HG03457 (cell line): ENCODE data around the gene VMAC.

ENCODE experiments used
- ATAC-seq: cut with Tn5 transposase; IDR thresholded peaks from one replicate; pipeline ENCODE4 v1.9.1; 2021; ENCODE audit warnings: moderate number of reproducible peaks; ENCODE audit not compliant: unreplicated experiment

VMAC gene

DNA sequence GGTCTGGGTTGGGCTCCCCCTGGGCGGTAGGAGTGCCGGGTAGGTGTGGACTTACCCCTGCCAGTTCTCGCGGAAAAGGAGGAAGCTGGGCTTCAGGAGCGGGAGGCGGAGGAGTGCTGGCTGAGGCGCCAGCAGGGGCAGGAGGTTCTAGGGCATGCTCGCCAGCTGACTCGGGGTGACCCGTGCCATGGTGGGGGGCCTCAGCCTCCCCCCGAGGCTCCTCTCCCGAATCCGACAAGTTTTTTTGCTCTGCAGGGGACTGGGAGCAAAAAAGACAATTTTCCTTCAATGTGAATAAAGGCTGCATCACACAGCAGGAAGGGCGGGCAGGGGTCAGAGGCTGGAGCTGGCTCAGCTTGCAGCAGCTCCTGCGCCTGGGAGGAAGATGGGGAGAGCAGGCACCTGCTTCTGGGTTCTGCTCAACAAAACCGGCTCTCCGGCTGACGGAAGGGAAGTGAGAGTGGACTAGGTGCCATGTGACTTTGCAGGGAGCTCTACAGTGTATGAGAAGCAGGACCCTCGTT, 46.7 kb downstream of the VMAC start:
- no peak for ATAC-seq

DNA sequence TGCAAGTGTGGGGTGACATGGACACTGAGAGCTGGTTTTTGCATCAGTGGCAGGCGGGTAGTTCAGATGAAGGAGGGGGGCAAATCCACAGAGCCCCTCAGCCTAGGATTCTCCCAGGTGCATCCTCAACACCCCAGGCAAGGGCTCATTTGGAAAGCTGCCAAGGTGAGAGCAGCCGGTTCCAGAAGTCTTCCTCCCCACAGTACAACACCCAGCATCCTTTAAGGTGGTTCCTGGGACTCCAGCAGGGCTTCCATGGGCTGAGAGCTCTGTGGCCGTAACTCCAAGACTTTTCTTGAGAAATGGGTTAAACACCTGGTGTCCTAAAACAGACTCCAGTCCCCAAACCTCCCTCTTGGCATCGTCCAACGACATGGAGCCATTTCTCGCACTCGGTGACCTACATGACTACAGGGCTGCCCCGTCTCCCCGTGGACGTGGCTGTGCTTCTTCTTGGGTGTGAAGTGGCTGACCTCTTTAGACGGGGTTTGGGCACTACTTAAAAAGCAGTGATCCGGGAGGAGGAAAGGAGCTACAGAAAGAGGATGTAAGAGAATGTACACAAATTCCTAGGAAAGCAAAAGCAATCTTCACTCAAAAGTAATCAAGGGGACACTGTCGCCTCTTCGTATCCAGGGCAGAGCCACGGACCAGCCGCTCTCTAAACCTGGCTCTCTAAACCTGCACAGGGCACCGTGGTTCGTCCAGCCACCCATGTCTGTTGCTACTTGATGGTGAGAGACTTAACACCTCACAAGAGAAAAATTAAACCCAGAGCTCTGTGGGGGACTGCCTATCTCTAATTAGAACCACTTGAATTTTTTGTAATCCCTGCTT, 47.7 kb downstream of the VMAC start:
- no peak for ATAC-seq

DNA sequence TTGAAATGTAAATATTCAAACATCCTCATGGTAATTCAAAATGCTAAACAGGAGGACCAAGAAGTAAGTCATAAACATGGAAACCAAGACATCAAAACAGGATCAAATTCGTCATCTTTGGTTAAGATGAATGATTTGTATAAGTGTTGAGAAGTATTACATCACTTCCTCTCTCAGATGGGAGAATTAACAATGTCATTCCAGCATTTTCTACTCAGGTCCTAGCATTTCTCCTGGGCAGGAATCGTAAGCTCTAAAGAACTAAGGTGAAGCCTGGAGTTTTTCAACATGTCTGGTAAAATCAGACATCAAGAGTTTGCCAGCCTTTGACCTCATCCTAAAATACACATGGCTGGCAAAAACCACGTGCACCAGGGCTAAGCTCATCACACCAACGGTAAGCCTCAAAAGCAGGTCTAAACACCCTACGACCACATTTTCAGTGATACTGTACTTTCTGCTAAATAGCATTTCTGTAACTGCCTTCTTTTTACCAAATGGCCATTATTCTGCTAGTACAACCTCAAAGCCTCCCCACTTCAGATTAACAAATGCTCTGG, 48.4 kb downstream of the VMAC start:
- no peak for ATAC-seq

DNA sequence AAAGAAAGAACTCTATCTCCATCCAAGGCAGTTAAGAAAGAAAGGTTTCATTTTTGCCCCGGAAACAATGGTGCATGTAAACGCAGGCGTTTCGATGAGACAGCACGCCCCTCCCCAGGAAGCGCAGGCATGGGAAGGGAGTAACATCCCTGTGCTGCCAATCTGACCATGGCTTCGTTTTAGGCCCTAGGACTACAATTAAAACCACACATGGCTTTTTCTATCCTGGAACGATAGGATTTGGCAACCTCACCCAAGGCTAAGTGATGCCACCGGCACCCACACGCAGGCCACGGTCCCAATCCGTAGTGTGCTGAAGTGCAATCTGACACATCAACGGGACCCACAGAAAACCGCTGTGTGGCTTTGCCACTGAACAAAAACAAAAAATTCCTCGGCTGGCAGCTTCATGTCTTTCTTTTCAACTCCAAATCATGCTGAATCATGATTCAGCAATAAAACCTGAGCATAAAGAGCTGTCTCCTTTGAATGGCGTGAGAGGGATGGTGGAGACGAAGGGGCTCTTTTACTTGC, 49.1 kb downstream of the VMAC start:
- no peak for ATAC-seq

DNA sequence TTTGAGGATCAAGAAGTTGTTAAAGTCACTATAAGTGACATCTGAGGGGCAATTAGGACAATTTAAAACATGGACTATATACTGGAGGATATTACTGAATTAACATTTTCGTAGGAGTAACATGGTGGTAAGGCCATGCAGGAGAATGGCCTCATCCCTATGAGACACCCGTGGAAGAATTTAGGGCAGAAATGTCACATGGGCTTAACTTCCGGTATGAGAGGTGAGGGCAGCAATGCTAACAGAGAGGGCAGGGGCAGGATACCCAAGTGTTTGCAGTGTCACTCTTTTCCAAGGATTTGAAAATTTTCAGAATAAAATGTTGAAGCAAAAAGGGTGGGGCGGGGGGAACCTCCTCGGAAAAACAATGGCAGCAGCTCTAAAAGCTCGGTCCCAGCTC, 49.6 kb downstream of the VMAC start:
- no peak for ATAC-seq

DNA sequence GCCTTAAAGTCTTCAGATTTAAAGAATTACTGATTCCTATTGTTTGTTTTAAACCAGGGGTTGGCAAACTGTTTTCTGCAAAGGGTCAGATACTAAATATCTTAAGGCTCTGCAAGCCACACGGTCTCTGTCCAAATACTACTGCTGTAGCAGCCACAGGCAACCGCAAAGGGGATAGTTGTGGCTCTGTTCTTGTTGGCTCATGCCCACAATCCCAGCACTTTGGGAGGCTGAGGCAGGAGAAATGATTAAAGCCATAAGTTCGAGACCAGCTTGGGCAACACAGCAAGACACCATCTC, 50.9 kb downstream of the VMAC start:
- ATAC-seq, result no peak

DNA sequence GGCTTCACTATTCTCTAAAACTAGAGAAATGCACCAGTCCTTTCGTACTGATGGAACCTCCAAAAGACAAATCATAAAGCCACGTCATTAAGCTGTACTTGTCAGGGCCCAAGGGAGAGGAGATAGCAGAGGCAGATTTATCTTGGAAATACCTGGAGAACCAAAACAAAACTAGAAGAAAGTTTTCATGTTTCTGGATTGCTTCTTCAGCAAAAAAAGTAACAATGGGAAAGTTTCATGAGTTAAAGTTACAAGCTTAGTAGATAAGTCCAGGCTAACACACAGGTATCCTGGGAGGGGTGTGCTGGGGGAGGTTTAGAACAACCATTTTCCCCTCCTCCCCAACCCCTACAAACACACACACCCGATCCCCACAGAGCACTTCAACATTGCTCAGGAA, 51.7 kb downstream of the VMAC start:
- ATAC-seq, result no peak

DNA sequence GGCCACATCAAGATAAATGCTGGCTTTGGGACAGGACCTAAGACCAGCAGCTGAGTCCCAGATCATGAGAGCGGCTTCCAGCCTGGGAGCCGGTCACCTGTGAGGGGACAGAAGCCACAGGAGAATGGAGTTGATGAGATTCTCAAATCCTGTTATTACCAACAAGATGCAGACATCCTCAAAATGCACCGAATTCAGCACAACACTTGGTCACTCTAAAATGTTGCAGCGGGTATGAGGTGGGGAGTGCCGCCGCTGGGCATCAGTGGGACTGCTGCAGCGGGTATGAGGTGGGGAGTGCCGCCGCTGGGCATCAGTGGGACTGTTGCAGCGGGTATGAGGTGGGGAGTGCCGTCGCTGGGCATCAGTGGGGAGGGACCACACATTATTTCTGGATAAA, 52.1 kb downstream of the VMAC start:
- no peak for ATAC-seq

DNA sequence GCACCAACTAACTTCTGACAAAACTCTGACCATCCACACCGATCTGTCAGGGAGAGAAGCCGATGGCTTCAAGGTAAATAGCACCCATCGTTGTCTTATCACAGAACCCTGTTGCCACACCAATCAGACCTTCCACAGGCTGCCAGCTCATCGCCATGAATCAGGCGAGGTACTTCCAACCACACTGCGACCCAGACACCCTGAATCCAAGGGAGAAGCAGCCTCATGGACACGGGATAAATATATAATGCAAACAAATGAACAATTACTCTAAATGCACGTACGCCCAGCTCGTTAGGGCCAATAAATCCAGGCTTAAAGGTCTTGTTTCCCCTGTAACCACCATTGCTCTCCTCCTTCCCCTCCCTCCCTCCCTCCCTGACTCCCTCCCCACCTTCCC, 52.5 kb downstream of the VMAC start:
- ATAC-seq, result no peak

DNA sequence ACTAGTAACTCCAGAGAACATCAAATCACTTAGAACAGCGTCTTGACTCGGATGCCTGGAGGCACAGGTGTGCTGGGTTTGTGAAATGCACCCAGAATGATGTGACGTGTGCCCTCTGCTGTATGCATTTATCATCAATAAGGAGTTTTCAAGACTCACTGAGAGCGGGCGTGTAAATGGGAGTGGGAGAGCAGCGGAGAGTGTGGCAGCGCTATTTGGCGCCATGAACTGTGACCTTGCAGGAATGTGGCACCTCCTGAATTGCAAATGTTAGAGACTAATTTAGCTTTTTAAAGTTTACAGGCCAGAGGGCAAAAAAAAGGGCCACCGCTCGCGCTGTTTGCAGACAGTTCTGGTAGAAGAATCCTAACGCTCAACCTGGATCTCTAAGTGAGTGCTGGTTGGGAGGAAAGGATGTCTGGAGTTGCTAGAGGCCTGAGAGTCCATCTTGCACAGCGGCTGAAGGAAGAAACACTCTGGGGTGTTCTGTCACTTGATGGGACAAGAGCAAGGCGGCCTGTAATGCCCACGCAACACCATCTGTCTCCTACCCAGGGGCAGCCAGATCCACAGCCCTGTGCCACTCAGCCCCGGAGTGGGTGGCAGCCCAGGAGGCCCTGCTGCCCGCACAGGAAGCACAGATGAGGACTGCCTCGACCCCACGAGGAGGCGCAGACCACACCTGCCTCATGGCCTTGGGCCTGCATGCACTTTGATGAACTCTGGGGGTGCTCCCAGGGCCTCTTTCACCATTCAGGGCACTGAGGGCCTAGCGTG, 53.6 kb downstream of the VMAC start:
- no peak for ATAC-seq

DNA sequence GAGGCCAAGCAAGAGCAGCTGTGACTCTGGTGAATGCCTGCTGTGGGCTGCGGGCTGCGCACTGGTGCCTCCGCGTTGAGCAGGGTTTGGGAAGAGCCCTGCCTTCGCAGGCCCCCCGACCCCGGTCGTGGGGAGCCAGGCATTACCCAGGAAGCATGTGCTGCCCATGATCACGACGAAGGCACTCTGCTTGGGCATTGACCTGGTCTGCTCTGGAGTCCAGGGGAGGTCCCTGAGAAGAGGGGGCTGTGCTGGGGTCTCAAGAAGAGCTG, 54.1 kb downstream of the VMAC start:
- no peak for ATAC-seq

DNA sequence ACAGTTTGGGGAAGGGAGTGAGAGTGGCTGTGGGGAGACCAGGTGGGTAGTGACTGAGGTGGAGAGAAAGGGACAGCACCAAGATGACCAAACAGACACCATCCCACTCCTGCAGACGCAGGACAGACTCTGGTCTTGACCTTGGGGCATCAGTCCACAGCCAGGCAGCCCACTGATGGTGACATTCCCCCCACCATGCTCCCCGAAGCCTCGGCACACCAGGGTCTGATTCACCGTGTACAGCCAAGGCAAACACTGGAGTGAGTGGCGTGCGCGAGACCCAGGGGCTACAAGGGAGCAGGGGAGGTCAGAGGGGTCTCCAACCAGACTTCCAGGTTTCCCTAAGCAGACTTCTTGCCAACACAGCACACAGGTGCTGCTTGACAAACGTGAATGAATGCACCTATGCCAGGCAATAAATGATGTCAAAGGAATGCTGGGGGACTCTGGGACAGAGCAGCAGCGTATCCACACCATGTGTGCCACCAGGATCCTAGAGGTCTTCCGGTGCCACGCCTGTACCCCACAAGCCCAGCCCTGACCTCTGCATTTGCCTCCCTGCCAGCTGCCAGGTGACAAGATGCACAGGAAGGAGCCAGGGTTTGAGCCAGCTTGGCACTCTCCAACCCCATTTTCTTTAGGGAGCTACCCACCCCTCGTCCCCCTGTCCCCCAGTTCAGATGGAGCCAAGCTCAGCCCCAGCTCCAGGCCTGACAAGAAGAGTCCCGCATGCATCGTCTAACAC, 54.8 kb downstream of the VMAC start:
- no peak for ATAC-seq
